HG03196 (cell line): ENCODE results near the gene DHX32.
"Not testable (repeated sequence)": the region's sequence is repeated elsewhere in the genome, so short reads cannot be mapped to it uniquely, and the experiment has no call there.

Experiments
- ATAC-seq: cut with Tn5 transposase; IDR thresholded peaks from one replicate; pipeline ENCODE4 v1.9.1; 2021; ENCODE audit not compliant: unreplicated experiment

The DHX32 gene

GRCh38 chr10:125896088-125896934 lies 15.2 kb upstream of the DHX32 start, which contains the start of gene FANK1:
TSS of gene FANK1 (plus strand) at chr10:125896564. CDS start at chr10:125896643, 79 bp downstream.
- peak; percentile 91 for ATAC-seq

GRCh38 chr10:125895130-125896087 lies 14.3 kb upstream of the DHX32 start:
- ATAC-seq = peak; percentile 55

- ATAC-seq = not testable (repeated sequence)
Measured at GRCh38 chr10:125894176-125894575, 13.1 kb upstream of the DHX32 start.

- ATAC-seq = not testable (repeated sequence)
Measured at GRCh38 chr10:125892402-125892801, 11.3 kb upstream of the DHX32 start.

- ATAC-seq = not testable (repeated sequence)
Measured at GRCh38 chr10:125889441-125889840, 8.3 kb upstream of the DHX32 start.

- ATAC-seq = no peak
Measured at GRCh38 chr10:125886914-125887512, 5.9 kb upstream of the DHX32 start.

GRCh38 chr10:125883211-125883610 lies 2.1 kb upstream of the DHX32 start:
- ATAC-seq = no peak

GRCh38 chr10:125882596-125882995 lies 1.5 kb upstream of the DHX32 start:
- ATAC-seq = no peak

- ATAC-seq = no peak
Measured at GRCh38 chr10:125880719-125881118, 373 bp downstream of the DHX32 start.

- no peak for ATAC-seq
Measured at GRCh38 chr10:125878957-125879835, 1.9 kb downstream of the DHX32 start.

GRCh38 chr10:125871338-125871737 lies 9.8 kb downstream of the DHX32 start:
- ATAC-seq = no peak

- no peak for ATAC-seq
Measured at GRCh38 chr10:125868372-125868975, 12.6 kb downstream of the DHX32 start.

- ATAC-seq = no peak
Measured at GRCh38 chr10:125866421-125867029, 14.6 kb downstream of the DHX32 start.

GRCh38 chr10:125865120-125865519 lies 16.0 kb downstream of the DHX32 start:
- ATAC-seq = no peak

- ATAC-seq = no peak
Measured at GRCh38 chr10:125859128-125859817, 21.8 kb downstream of the DHX32 start.

- no peak for ATAC-seq
Measured at GRCh38 chr10:125857185-125857760, 23.8 kb downstream of the DHX32 start.

- no peak for ATAC-seq
Measured at GRCh38 chr10:125852487-125852886, 28.6 kb downstream of the DHX32 start.
